ENCODE measurements around the gene NAB2.
A peak's percentile ranks its signal among the peaks of the same experiment; 100 is the strongest.
"Not testable (repeated sequence)": the region's sequence is repeated elsewhere in the genome, so short reads cannot be mapped to it uniquely, and the experiment has no call there.

The NAB2 gene

DNA sequence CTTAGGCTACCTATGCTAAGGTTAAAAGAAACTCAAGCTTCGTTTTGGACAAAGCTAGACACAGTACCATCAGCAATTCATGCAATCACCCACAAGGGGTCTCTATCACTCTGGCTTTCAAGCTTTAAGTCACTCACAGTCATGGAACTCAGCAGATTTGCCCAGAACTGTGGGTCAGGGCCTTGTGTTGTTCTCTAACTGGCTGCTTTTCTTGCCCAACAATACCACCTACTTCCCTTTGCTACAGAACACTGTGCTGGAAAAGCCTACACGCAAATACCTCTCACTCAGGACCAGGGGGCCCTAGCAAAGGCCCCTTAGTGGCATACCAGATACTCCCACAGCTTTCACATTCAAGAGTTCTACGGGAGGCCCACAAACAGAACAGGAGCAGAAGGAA is 19.4 kb upstream of the NAB2 start:
- peak; percentile 85 for DNase-seq

DNA sequence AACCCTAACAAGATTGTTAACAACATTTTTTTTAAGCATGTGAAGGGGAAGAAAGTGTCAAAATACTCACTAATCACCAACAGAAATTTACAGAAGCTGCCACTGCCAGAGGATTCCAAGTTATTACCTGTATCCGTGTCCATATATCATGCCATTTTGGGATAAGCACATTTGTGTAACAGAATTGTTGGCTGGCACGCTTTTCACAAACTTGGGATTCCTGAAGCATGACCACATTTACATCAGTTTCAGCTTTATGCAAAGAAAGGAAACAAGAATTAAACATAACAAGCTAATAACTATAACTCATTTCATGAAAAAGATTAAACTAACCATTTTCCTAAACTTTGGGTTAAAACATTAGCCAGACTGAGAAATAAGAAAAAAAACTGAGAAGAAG is 16.3 kb upstream of the NAB2 start:
- DNase-seq, result no peak

- DNase-seq, result not testable (repeated sequence)
These were observed 15.1 kb upstream of the NAB2 start for GRCh38 chr12:57073566-57074450.

GRCh38 chr12:57078519-57079404 is 10.2 kb upstream of the NAB2 start, which contains the start of gene NEMP1:
TSS of gene NEMP1 (minus strand) at chr12:57078791. CDS start at chr12:57078745, 46 bp downstream.
- peak; percentile 99 for DNase-seq

DNA sequence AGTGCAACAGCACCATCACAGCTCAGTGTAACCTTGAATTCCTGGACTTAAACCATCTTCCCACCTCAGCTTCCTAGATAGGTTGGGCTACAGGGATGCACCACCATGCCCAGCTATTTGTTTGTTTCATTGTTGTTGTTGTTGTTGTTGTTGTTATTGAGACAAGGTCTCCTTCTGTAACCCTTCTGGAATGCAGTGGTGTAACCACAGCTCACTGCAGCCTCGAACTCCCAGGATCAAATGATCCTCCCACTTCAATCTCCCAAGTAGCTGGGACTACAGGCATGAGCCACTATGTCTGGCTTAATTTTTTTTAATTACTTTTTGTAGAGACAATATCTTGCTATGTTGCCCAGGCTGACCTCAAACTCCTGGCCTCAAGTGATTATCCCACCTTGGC is 9.1 kb upstream of the NAB2 start:
- DNase-seq, result no peak

DNA sequence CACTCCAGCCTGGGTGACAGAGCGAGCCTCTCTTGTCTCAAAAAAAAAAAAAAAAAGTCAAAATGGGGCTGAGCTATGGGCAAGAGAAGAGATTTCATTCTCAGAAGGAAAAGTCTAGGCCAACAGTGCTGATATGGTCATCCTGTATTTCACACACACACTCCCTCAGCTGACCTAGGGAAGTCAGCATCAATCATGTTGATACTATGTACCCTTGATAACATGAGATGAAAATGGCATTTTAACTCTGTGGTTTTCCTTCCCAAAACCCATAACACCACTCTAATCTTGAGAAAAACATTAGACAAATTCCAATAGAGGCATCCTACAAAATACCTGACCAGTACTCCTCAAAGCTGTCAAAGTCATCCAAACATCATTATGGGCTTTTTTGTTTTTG is 8.1 kb upstream of the NAB2 start:
- DNase-seq, result no peak

DNA sequence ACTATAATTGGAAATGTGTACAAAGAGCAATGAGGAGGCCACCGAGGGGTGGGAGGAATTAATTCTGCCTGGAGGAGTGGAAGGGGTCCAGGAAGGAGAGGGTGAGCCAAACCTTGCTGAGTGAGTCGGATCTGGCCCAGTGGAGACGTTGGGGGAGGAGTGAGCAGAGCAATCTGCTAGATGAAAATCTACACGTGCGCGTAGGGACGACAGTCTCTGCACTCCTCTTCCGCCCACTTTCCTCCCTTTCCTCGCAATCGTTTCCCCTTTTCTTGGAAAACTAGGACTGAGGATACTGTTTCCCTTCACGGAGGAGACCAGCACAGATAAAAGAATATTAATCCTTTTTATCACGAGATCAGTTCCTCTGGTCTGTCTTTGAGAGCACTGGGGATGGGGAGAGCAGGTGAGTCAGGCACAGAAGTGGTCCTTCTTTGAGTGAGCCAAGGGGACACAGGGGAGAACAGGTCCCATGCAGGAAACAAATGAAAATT is 2.9 kb upstream of the NAB2 start:
- DNase-seq, result no peak

DNA sequence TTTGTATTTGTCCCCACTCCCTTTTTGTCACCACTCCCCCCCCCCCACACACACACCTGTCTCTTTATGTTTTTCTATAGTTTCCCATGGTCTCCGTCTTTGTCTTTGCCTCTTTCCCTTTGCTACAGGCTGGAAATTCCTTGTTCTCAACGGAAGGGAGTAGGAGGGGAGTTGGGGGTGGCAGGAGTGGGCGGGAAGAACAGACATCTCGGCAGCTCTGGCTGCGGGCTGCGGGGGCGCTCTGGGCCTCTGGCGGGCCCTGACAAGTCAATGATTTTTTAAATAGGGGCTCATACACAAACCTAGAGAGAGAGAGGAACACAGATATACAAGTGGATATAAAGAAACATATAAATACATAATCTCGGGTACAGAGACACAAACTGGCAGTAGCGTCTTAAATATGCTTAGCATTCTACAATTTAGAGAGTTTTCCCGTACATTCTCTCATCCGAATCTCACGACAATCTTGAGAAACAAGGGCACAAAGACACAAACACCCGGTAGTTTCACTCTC is 2.4 kb upstream of the NAB2 start:
- peak; percentile 60 for DNase-seq

GRCh38 chr12:57087010-57087690 is 1.8 kb upstream of the NAB2 start:
- DNase-seq, result peak; percentile 92

DNA sequence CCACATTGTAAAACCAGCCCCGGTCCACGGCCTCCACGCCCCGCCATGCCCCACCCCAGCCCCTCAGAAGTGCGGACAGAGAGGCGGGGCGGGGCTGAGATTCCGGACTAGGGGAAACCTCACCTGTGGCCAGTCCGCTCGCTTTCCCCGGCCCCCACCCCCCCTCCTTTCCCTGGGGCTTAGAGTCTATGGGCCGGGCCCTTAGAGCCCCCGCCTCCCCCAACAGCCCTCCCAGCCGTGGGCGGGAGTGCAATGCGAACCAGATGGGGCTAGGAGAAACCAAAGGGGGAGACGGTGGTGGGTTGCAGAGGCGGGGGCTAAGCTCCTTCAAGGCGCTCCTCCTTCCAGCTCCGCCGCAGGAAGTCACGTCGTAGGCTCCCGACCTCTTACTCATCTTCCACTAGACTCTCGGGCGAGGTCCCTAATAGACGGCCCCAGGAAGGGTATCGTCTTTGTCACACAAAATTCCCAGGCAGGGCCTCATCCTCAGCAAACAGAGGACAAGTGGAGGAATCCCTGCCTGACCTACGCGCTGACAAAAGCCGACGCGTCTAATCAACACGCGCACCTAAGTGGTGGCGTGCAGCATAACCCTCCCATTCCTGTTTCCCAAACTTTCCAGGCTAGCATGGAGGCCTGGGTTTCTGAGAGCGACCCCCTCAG is 1.1 kb upstream of the NAB2 start:
- DNase-seq, result peak; percentile 77

GRCh38 chr12:57089271-57090245 is 644 bp downstream of the NAB2 start:
- peak; percentile 40 for DNase-seq

GRCh38 chr12:57090490-57090889 is 1.6 kb downstream of the NAB2 start:
- no peak for DNase-seq

DNA sequence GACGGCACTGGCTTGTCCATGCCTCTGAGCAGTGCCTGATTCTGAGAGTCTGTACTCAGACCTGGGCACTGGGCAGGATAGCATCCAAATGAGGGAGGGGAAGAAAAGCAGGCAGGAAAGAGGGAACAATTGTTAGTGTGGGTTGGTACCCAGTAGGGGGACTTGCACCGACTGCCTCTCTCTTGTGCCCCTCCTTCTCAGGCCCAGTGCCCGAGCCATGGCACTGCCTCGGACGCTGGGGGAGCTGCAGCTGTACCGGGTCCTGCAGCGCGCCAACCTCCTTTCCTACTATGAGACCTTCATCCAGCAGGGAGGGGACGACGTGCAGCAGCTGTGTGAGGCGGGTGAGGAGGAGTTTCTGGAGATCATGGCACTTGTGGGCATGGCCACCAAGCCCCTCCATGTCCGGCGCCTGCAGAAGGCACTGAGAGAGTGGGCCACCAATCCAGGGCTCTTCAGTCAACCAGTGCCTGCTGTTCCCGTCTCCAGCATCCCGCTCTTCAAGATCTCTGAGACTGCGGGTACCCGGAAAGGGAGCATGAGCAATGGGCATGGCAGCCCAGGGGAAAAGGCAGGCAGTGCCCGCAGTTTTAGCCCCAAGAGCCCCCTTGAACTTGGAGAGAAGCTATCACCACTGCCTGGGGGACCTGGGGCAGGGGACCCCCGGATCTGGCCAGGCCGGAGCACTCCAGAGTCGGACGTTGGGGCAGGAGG is 2.2 kb downstream of the NAB2 start:
- no peak for DNase-seq

DNA sequence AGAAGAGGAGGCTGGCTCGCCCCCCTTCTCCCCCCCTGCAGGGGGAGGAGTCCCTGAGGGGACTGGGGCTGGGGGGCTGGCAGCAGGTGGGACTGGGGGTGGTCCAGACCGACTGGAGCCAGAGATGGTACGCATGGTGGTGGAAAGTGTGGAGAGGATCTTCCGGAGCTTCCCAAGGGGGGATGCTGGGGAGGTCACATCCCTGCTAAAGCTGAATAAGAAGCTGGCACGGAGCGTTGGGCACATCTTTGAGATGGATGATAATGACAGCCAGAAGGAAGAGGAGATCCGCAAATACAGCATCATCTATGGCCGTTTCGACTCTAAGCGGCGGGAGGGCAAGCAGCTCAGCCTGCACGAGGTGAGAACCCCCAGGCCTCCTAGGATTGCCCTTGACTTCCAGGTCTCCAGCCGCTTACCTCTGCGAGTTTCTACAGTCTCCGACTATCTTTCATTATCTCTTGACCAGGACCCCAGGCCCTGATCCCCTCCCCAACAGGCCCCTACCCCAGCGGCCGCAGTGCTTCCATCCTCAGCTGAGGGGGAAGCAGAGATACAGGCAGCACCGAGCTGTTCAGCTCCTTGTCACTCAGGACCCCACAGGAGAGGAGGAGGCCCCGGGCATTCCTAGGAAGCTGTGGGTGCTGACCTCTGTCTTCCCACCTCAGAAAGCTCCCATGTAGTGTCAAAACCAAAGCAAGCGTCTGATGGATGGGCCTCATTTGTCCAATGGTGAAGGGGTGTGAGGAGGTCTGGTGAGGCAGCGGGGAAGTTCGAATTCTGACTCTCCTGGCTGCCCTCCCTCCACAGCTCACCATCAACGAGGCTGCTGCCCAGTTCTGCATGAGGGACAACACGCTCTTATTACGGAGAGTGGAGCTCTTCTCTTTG is 3.0 kb downstream of the NAB2 start:
- no peak for DNase-seq

DNA sequence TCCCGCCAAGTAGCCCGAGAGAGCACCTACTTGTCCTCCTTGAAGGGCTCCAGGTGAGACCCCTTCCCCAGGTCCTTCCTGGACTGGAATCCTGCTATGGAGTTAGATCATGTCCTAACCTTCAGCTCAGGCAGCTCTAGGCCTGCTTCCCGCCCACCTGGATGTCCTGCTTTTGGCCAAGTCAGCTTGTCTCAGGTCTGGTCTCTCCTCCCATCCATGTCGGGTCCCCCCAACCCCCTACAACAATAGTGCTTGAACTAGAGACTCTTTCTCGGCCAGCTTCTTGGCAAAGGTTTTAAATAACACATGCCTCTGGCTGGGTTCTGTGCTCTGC is 3.6 kb downstream of the NAB2 start:
- no peak for DNase-seq

DNA sequence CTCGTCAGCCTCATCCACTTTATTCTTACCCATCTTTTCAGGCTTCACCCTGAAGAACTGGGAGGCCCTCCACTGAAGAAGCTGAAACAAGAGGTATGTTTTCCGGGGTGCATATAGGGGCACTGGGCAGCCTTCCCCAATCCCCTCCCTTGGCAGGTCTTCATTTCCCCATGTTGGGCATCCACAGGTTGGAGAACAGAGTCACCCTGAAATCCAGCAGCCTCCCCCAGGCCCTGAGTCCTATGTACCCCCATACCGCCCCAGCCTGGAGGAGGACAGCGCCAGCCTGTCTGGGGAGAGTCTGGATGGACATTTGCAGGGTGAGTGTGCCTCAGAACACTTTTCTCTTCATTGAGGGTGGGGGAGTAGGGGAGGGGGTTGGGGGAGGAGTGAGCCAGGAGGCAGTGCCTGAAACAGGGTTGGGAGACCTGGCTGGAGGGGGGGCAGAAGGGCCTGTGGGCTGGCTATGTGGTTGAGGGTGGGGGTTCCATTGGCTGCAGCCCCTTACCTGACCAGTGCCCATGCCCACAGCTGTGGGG is 4.0 kb downstream of the NAB2 start:
- DNase-seq, result no peak

GRCh38 chr12:57093415-57094207 is 4.7 kb downstream of the NAB2 start:
- DNase-seq, result peak; percentile 68
